Astrocyte of the cerebellum (primary cell): Measurements from ENCODE around the gene AOPEP.

Experiments
- DNase-seq: peaks from one replicate; pipeline ENCODE4 v3.0.0-alpha.2; 2011; ENCODE audit warnings: low read depth
- H3K4me3 ChIP-seq: 2 replicates; pipeline ENCODE4 v1.5.1; 2011; ENCODE audit warnings: mild to moderate bottlenecking, low read depth, low read length, moderate library complexity
- in situ Hi-C: cut with HindIII; loops from 2 replicates; pipeline ENCODE4 v1.10.0; 2017; ENCODE audit warnings: low sequenced_read_pairs
- TF ChIP-seq, protein P1 (sequence below): IDR thresholded peaks from 2 replicates; pipeline ENCODE4 v1.5.1; 2012; ENCODE audit warnings: low read length, low read depth, moderate library complexity, mild to moderate bottlenecking; ENCODE audit errors: missing control alignments

The AOPEP gene

DNA sequence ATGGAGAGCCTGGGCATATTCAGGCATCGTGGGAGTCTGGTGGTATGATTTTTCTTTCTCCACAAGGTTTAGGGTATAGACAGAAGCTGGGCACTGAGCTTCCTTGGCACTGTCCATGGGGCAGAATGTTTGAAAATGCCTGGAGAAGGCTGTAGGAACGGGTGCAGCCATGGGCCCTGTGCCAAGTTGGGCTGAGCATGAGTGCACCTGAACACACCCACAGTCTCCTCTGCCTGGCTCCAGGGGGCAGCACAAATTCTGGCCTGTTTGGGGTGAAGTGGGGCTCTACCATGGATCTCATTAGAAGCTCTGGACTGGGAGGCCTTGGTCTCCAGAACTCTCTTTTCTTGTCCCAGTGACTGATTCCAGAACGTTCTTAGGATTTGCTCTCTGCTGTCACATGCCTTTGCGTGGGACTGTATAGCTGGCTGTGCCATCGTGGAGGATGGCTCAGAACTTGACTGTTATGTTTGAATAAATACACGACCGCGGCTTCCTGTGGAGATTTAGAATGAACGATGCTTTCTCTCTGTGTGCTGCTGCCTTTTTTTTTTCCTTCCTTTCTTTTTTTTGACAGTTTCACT lies 361.3 kb downstream of the AOPEP start:
- no peak overlapping the region for H3K4me3 ChIP-seq
- TF ChIP-seq, protein P1, sequence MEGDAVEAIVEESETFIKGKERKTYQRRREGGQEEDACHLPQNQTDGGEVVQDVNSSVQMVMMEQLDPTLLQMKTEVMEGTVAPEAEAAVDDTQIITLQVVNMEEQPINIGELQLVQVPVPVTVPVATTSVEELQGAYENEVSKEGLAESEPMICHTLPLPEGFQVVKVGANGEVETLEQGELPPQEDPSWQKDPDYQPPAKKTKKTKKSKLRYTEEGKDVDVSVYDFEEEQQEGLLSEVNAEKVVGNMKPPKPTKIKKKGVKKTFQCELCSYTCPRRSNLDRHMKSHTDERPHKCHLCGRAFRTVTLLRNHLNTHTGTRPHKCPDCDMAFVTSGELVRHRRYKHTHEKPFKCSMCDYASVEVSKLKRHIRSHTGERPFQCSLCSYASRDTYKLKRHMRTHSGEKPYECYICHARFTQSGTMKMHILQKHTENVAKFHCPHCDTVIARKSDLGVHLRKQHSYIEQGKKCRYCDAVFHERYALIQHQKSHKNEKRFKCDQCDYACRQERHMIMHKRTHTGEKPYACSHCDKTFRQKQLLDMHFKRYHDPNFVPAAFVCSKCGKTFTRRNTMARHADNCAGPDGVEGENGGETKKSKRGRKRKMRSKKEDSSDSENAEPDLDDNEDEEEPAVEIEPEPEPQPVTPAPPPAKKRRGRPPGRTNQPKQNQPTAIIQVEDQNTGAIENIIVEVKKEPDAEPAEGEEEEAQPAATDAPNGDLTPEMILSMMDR, result peak; percentile 23
- in situ Hi-C loops, result no loop called here
- DNase-seq, result no peak

DNA sequence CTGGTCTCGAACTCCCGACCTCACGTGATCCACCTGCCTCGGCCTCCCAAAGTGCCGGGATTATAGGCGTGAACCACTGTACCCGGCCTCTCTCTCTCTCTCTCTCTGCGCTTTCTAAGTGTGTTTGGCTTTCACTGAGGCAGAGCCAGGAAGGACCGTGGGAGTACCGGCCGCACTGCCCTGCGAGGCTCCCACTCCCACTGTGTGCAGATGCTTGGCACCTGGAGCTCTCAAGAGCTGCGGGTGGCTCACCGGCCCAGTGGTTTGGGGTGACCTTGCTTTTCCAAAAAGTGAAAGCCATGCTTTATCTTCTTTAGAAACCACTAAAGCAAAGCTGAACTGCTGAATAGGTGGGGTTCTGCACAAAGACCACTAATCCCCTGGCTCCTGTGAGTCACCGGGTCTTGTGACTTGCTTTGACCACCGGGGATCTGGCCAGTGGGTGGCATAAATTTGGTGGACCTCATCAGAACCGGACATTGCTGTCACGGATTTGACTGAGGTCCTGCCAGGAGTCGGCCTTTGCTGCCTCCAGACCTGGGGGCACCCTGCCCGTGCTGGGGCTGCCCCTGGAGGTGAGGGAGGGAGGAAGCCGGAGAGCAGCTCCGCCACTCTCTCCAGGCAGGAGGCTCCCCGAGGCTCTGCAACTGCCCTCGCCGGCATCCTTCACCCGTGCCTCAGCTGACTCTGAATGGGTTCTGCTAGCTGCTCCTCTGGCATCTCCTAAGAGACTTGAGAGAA lies 362.1 kb downstream of the AOPEP start:
- no peak overlapping the region for H3K4me3 ChIP-seq
- no peak for DNase-seq
- in situ Hi-C loops, result no loop called here
- TF ChIP-seq, protein P1, result no peak

DNA sequence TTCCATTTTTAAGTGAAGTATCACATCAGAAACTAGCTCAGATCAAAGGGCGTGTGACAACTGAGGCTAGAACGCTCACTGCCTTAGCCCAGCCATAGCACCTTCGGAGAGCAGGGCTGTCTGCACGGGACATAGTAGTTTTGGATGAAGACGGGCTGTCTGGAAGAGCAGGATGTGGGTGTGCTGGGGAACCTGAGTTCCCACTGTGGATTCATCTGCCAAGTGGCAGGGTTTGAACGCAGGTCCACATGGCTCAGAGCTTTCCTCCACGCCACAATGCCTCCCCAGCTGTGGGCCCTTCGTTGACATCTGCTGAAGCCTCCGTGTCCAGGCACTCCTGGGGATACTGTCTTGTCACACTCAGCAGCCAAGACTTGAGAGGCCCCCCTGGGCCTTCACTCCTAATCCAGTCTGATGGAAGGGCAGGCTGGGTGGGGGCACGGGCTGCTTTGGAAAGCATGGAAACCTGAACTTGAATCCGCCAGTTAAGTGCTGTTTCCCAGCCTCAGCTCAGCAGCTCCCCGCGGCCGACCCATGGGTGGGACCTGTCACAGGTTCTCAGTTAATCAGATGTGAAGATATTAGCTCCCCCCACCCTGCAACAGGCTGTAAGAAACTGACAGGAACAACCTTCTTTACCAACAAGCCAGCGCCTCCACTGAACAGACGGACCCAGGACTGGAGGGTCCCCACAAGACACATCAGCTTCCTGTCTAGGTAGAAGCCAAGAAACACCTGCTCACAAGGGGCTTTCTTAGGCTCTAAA lies 362.9 kb downstream of the AOPEP start:
- TF ChIP-seq, protein P1, result no peak
- DNase-seq, result no peak
- in situ Hi-C loops, result no loop called here
- H3K4me3 ChIP-seq, result no peak overlapping the region

DNA sequence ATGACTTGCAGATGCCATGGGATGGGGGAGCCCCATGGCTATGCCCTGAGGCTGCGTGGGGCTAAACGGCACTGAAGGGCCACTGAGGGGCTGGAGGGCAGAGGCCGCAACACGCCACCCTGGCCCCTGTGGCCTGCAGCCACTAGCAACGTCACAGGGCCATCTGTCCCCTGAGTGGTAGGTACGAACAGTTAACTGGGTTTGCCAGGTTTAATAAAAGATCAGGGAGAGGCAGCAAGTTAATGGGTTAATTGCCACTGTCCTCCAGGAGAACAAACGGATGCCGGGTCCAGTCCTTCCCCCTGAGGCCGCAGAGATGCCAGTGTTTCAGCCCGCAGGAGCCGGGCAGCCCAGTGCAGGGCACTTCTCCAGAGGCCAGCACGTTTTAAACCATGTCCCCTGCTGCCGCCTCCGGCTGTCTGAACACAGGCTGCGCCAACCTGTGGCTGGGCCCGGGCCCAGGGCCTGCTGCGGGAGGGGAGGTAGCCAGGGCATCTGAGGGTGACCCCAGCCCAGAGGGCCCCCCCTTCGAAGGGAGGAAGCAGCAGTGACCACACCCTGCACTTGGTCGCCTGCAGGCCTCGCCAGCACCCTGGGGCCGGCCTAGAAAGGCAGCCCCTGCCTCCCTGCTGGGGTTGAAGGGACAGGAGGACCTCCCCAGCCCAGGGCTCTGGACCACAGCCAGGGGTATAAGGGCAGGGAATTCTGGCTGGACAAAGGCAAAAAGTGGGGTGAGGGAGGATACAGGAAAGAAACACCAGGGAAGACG lies 363.7 kb downstream of the AOPEP start:
- no peak overlapping the region for H3K4me3 ChIP-seq
- no peak for DNase-seq
- TF ChIP-seq, protein P1, result no peak
- in situ Hi-C loops, result no loop called here

DNA sequence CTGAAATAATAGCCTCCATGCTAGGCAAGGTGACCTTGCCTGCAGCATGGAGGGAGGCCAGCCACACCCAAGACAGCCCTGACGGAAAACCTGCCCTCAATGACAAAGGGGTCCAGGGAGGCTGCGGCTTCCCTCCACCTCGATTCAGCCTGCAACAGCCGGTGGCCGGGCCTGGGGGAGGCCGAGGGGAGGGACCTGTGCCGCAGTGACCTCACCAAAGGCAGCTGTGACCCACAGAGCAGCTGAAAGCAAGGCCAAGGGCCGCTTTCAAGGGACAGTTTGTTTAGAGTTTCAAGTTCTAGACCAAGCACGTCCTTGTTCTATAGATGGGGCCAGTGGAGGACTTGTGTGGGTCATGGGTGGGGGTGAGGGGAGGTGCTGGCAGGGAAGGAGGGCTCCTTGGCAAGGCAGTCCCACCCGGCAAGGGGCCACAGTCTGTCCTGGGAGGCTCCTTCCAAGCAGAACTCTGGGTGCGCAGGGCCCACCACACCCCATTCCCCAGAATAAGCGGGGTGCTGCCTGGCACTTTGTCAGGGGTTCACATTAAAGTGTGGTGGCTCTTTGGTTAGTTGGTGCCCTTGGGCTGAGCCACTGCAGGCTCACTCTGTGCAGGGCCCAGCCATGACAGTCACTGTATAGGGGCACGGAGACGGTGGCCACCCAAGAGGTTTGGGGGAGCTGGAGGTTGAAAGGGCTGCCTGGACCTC lies 364.5 kb downstream of the AOPEP start:
- TF ChIP-seq, protein P1, result no peak
- DNase-seq, result no peak
- in situ Hi-C loops, result no loop called here
- H3K4me3 ChIP-seq, result no peak overlapping the region
